GM03348 (cell line): ENCODE measurements around the gene MAP1S.

Experiments
- DNase-seq: peaks from one replicate; pipeline ENCODE4 v3.0.0; 2012; ENCODE audit warnings: low spot score

MAP1S gene

GRCh38 chr19:17735410-17735809 lies 16.1 kb downstream of the MAP1S start:
- DNase-seq, result no peak

GRCh38 chr19:17737690-17738153 lies 18.4 kb downstream of the MAP1S start:
- no peak for DNase-seq

- DNase-seq, result no peak
These were observed 20.0 kb downstream of the MAP1S start for GRCh38 chr19:17739121-17739875.

- no peak for DNase-seq
These were observed 22.2 kb downstream of the MAP1S start for GRCh38 chr19:17741456-17741855.

- no peak for DNase-seq
These were observed 24.7 kb downstream of the MAP1S start for GRCh38 chr19:17743874-17744580.

- peak; percentile 99 for DNase-seq
These were observed 28.2 kb downstream of the MAP1S start for GRCh38 chr19:17747205-17748098.

- no peak for DNase-seq
These were observed 29.8 kb downstream of the MAP1S start for GRCh38 chr19:17748884-17749638.

- DNase-seq, result no peak
These were observed 30.6 kb downstream of the MAP1S start for GRCh38 chr19:17749912-17750317.

- DNase-seq, result no peak
These were observed 32.0 kb downstream of the MAP1S start, which contains the start of gene FCHO1 for GRCh38 chr19:17751103-17751911. TSS of gene FCHO1 (plus strand) at chr19:17751477. CDS start at chr19:17755165, 3,688 bp downstream.

- DNase-seq, result no peak
These were observed 32.6 kb downstream of the MAP1S start for GRCh38 chr19:17751912-17752273.

- no peak for DNase-seq
These were observed 33.8 kb downstream of the MAP1S start for GRCh38 chr19:17752865-17753639.

GRCh38 chr19:17753976-17754375 lies 34.7 kb downstream of the MAP1S start:
- DNase-seq, result no peak

- DNase-seq, result no peak
These were observed 35.6 kb downstream of the MAP1S start for GRCh38 chr19:17754634-17755442.

- no peak for DNase-seq
These were observed 36.2 kb downstream of the MAP1S start for GRCh38 chr19:17755443-17755890.

GRCh38 chr19:17755977-17756670 lies 36.8 kb downstream of the MAP1S start:
- DNase-seq, result peak; percentile 31

- peak; percentile 68 for DNase-seq
These were observed 37.8 kb downstream of the MAP1S start for GRCh38 chr19:17757125-17757524.

- no peak for DNase-seq
These were observed 39.2 kb downstream of the MAP1S start for GRCh38 chr19:17758515-17758914.

GRCh38 chr19:17761148-17761547 lies 41.9 kb downstream of the MAP1S start:
- no peak for DNase-seq
